ENCODE measurements around the gene LMO2.

- TF ChIP-seq CTCF (IDR thresholded peaks at IDR 0.05) = no peak
- TF ChIP-seq EP300 (IDR thresholded peaks at IDR 0.05) = no peak
- TF ChIP-seq POLR2A (IDR thresholded peaks at IDR 0.05) = no peak
Measured at GRCh38 chr11:33924341-33924740, 32.5 kb upstream of the LMO2 start.
